Activated naive CD8-positive, alpha-beta T cell treated with anti-CD3 and anti-CD28 coated beads for 36 hours (primary cell): ENCODE data around the gene THSD4. TPM values are rescaled to one million over a fixed set of nuclear protein-coding genes. Genes with fewer than 3 reads are reported as not detected.
"Not testable (repeated sequence)": the region's sequence is repeated elsewhere in the genome, so short reads cannot be mapped to it uniquely, and the experiment has no call there.

ENCODE experiments used
- DNase-seq: peaks from one replicate; pipeline ENCODE4 v3.0.0; 2021
- H3K27ac Mint-ChIP-seq: one replicate; pipeline ENCODE4 v1.8.0; 2022; ENCODE audit warnings: mild to moderate bottlenecking, moderate library complexity, mixed read lengths
- H3K27me3 Mint-ChIP-seq: one replicate; pipeline ENCODE4 v1.8.0; 2022; ENCODE audit warnings: mild to moderate bottlenecking, mixed read lengths
- H3K36me3 Mint-ChIP-seq: one replicate; pipeline ENCODE4 v1.8.0; 2021; ENCODE audit warnings: mild to moderate bottlenecking, mixed read lengths
- H3K4me1 Mint-ChIP-seq: one replicate; pipeline ENCODE4 v1.8.0; 2021; ENCODE audit warnings: mixed read lengths
- H3K4me3 Mint-ChIP-seq: one replicate; pipeline ENCODE4 v1.8.0; 2022; ENCODE audit warnings: mild to moderate bottlenecking, moderate library complexity, mixed read lengths
- H3K9me3 Mint-ChIP-seq: one replicate; pipeline ENCODE4 v1.8.0; 2022; ENCODE audit warnings: mixed read lengths
- total RNA-seq, 2 experiments: library from RNA; stranded (reverse); gene quantifications; one replicate each; pipeline ENCODE4 v1.2.3, GENCODE V29; 2021

Gene THSD4
- total RNA-seq, 2 experiments from 2014 or later: not detected

DNA sequence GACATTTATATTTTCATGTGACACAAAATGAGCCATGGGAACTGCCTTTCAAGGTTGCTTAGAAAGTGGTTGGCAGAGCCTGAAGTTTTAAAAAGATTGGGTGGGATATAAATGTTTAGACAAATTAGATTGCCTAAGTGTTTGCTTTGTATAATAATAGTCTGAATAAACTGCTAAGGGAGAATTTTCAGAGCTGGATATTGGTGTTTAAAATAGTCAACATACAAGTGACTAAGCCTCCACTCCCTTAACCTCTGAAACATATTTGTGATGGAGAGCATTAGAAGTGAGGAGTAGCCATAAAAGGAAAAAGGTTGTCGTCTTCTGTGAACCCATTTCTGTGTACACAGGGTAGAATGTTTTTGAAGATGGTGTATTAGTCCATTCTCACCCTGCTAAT lies 201.6 kb downstream of the THSD4 start:
- DNase-seq: no peak
- Mint-ChIP-seq H3K27me3 (peaks cover 12% of the 10 kb centered on the region), H3K36me3 (peaks cover 2% of the 10 kb centered on the region), H3K4me3 (no peak overlapping the region), H3K4me1 (no peaks in the 10 kb centered on the region), H3K27ac (no peak overlapping the region), H3K9me3 (peaks cover 7% of the 10 kb centered on the region)

DNA sequence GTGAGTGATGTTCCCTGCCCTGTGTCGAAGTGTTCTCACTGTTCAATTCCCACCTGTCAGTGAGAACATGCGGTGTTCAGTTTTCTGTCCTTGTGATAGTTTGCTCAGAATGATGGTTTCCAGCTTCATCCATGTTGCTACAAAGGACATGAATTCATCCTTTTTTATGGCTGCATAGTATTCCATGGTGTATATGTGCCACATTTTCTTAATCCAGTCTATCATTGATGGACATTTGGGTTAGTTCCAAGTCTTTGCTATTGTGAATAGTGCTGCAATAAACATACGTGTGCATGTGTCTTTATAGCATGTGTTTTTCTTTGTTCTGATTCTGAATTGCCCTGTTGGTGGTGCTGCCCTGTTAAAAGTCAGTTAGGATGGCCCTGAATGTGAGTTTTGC lies 204.2 kb downstream of the THSD4 start:
- not testable (repeated sequence) for H3K9me3 Mint-ChIP-seq, H3K4me3 Mint-ChIP-seq, H3K27ac Mint-ChIP-seq, H3K4me1 Mint-ChIP-seq, DNase-seq, H3K36me3 Mint-ChIP-seq
- peaks cover 12% of the 10 kb centered on the region for H3K27me3 Mint-ChIP-seq

DNA sequence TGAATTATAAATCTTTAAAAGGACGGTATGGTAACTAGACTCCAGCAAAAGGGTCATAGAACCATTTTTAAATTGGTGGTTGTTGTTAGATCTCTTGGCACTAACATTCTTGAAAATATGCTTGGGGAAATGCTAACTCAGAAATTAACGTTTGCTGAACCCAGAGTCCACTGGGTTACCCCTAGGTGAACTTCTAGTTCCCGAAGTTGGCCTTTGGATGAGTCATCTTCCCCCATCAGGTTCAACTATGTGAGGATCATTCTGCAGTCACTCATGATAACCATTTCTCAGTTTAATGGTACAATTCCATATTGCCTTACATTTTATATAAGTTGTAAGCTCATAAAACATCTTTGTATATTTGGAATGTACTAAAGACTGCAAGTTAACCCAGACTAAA lies 204.7 kb downstream of the THSD4 start:
- peaks cover 2% of the 10 kb centered on the region for H3K36me3 Mint-ChIP-seq
- no peak overlapping the region for H3K27ac Mint-ChIP-seq
- H3K9me3 Mint-ChIP-seq: peaks cover 7% of the 10 kb centered on the region
- peaks cover 11% of the 10 kb centered on the region for H3K27me3 Mint-ChIP-seq
- no peak overlapping the region for H3K4me3 Mint-ChIP-seq
- DNase-seq: no peak
- no peaks in the 10 kb centered on the region for H3K4me1 Mint-ChIP-seq

DNA sequence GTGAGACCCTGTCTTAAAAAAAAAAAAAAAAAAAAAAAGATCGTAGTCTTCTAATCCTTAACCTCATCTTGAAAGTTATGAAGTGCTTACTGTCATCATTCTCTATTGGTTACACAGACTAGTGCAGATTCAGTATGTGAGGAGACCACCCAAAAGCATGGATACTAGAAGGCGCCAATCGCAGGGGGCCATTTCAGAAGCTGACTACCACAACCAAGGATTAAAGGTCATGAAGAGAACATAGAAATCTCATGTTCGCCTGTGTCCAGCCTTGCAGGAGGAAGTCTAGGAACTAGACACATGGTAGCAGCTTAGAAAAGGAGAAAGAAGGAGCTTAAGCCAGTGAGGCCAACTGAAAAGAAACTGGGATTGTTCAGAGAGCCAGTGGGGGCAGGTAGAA lies 207.8 kb downstream of the THSD4 start:
- Mint-ChIP-seq H3K4me3 (no peak overlapping the region), H3K9me3 (no peaks in the 10 kb centered on the region), H3K27me3 (peaks cover 5% of the 10 kb centered on the region), H3K36me3 (no peaks in the 10 kb centered on the region), H3K4me1 (no peaks in the 10 kb centered on the region), H3K27ac (no peak overlapping the region)
- DNase-seq: no peak

DNA sequence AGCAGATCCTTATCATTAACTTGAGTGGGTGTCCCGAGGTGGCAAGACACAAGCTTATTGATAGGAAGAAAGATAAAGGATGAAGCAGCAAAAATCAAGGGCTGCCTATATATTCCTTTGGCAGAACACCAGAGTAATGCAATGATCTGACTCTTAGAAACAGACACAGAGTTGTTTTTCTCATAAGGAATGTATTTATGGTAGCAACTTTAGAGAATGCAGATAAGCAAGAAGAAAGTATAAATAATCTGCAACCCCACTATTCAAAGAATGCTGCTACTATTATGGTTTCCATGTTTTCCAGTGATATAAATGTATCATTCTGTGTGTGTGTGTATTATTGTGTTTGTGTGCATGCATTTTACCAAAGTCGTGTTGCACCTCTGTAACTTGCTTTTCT lies 208.3 kb downstream of the THSD4 start:
- peaks cover 5% of the 10 kb centered on the region for H3K27me3 Mint-ChIP-seq
- H3K27ac Mint-ChIP-seq: no peak overlapping the region
- no peaks in the 10 kb centered on the region for H3K36me3 Mint-ChIP-seq
- H3K4me1 Mint-ChIP-seq: no peaks in the 10 kb centered on the region
- no peaks in the 10 kb centered on the region for H3K9me3 Mint-ChIP-seq
- no peak overlapping the region for H3K4me3 Mint-ChIP-seq
- DNase-seq: no peak

DNA sequence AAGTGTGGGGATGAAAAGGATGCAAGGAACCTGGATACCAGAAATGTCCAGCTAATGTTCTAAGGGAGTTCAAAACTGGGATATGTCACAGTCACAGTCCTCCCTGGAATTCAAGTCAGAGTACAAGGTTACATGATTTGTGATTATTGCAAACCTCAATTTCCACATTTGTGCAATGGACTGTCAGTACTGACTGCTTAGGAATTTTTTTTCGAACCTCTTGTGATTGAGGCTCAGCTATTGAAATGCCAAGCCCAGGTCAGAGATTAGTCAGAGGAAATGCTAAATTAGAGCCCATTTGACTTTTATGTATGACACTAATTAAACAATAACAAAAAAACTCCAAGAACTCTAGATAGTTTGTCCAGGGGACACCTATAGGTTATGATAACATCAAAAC lies 210.2 kb downstream of the THSD4 start:
- Mint-ChIP-seq H3K36me3 (no peaks in the 10 kb centered on the region), H3K27ac (no peak overlapping the region), H3K27me3 (no peaks in the 10 kb centered on the region), H3K4me3 (no peak overlapping the region), H3K4me1 (no peaks in the 10 kb centered on the region), H3K9me3 (no peaks in the 10 kb centered on the region)
- DNase-seq: no peak

DNA sequence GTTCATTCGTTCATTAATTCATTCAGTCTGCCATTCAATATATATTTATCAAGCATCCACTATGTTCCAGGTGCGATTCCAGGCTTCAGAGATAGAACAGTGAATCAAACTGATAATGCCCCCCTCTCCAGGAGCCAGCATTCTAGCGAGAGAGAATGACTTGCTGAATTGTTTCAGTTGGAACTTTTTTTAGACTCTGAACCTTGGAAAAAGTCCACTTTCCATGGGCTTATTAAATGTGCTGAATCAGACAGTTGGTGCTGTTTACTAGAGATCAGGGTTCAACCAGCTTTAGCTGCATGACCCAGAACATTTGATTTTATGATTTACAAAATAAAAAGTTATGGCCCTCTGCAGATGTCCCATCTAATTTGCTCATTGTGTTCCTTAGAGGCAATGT lies 213.2 kb downstream of the THSD4 start:
- H3K4me1 Mint-ChIP-seq: no peaks in the 10 kb centered on the region
- no peak overlapping the region for H3K27ac Mint-ChIP-seq
- H3K36me3 Mint-ChIP-seq: no peaks in the 10 kb centered on the region
- H3K9me3 Mint-ChIP-seq: no peaks in the 10 kb centered on the region
- no peak for DNase-seq
- no peak overlapping the region for H3K4me3 Mint-ChIP-seq
- no peaks in the 10 kb centered on the region for H3K27me3 Mint-ChIP-seq

DNA sequence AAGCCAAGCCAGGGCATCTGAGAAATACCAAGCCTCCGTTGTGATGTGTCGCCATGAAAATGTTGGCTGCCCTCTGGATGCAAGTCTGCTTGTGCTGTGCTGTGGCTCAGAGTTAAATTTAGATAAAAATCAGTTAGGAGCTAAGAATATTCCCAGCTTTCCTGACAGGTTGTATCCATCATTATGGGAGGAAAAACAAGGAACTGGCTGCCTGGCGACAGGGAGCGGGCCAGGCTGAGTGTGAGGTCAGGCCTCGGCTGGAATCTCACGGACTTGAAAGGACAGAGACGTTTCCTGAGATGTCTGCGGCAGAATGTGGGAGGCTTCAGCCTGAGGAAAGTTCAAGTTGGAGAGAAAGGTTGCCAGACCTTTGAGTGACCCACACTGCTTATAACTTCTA lies 213.8 kb downstream of the THSD4 start:
- H3K27ac Mint-ChIP-seq: no peak overlapping the region
- no peaks in the 10 kb centered on the region for H3K36me3 Mint-ChIP-seq
- H3K4me3 Mint-ChIP-seq: no peak overlapping the region
- H3K4me1 Mint-ChIP-seq: no peaks in the 10 kb centered on the region
- no peak for DNase-seq
- no peaks in the 10 kb centered on the region for H3K27me3 Mint-ChIP-seq
- H3K9me3 Mint-ChIP-seq: no peaks in the 10 kb centered on the region

DNA sequence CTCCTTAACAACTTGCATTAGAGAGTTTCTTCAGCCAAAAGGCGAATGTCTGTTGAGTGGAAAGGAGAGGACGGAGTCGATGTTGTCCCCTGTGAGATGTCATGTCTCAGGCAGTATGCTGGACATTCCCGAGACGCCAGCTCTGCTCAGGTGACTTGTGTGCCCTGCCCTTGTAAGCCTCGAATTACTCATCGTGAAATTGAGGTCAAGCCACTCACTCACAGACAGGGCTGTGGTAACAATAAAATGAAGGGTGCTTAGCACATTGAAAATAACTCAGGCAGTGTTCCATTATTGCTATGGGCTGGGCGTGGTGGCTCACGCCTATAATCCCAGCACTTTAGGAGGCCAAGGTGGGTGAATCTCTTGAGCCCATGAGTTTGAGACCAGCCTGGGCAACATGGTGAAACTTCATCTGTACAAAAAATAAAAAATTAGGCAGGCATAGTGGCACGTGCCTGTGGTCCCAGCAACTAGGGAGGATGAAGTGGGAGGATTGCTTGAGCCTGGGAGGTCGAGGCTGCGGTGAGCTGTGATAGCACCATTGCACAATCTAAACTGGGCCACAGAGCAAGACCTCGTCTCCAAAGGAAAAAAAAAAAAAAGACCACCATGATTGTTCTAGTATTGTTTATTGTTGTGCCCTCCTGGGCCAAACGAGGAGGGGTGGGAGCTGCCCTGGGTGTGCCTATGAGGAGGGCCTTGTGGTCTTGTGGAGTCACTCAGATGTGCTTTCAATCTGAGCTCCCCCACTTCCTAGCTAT lies 214.4 kb downstream of the THSD4 start:
- Mint-ChIP-seq H3K27me3 (no peaks in the 10 kb centered on the region), H3K4me3 (no peak overlapping the region), H3K36me3 (no peaks in the 10 kb centered on the region), H3K4me1 (no peaks in the 10 kb centered on the region), H3K9me3 (no peaks in the 10 kb centered on the region), H3K27ac (no peak overlapping the region)
- DNase-seq: no peak

DNA sequence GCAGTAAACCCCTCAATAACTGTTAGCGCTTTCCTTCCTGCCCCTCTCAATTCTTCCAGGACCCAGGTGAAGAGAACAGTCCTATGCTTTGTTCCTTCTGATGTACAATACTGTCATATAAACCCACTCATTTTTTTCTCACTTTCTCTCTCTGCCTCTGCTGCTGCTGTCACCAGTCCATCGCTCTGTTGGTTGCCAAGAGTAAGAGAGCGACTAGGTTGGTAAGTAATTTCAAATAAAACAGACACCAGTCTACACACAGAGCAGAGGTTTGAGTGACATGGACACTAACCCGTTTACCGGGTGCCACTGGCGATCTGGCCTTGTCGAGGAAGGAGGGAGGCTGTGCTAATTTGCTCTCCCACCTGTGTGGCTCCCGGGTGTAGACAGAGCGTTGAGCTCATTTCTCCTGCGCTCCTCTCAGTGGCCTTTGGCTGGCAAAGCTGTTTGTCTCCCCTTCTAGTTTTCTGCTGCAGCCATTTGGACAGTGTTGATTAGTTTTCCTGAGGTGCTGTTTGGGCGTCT lies 215.4 kb downstream of the THSD4 start:
- no peaks in the 10 kb centered on the region for H3K4me1 Mint-ChIP-seq
- H3K9me3 Mint-ChIP-seq: no peaks in the 10 kb centered on the region
- no peak overlapping the region for H3K27ac Mint-ChIP-seq
- no peaks in the 10 kb centered on the region for H3K27me3 Mint-ChIP-seq
- H3K36me3 Mint-ChIP-seq: no peaks in the 10 kb centered on the region
- H3K4me3 Mint-ChIP-seq: no peak overlapping the region
- DNase-seq: no peak

DNA sequence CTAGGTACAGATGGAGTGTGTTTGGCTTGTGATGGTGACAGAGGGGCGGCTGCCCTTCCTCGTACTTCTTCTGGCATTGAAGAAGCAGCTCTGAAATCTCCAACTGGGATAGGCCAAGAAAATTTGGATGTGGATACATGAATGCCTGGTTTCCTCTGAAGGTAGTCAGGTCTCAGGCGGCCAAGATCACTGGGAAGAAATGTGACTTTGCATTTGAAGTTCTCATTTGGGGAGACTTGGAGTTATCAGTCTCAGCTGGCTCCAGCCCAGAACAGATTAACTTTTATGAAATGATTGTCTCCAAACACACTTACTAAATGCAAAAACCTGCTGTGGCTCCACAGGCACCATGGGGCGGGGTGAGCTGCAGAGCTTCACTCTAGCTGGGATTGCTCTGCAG lies 215.9 kb downstream of the THSD4 start:
- Mint-ChIP-seq H3K4me3 (no peak overlapping the region), H3K36me3 (no peaks in the 10 kb centered on the region), H3K9me3 (no peaks in the 10 kb centered on the region), H3K27ac (no peak overlapping the region), H3K27me3 (no peaks in the 10 kb centered on the region), H3K4me1 (no peaks in the 10 kb centered on the region)
- DNase-seq: no peak

DNA sequence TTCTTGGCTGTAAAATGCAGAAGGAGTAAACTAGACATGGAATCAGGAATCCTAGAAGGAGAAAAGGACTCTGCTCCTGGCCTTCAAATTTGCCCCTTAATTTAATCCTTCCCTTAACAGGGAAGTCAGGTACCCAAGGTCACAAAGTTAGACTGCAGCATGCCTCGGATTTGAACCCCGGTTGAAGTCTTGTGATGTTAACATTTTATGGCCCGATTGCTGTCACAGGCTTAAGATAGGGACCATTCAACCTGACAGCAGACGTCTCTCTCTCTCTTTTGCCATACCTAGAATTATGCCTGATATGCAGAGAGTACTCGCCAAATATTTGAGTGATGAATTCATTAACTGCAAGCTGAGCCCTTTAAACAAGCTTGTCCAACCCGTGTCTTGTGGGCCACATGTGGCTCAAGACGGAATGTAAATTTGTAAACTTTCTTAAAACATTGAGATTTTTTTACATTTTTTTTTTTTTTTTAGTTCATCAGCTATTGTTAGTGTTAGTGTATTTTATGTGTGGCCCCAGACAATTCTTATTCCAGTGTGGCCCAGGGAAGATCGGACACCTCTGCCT lies 217.2 kb downstream of the THSD4 start:
- Mint-ChIP-seq H3K4me1 (no peaks in the 10 kb centered on the region), H3K4me3 (no peak overlapping the region), H3K27me3 (no peaks in the 10 kb centered on the region), H3K27ac (no peak overlapping the region), H3K36me3 (no peaks in the 10 kb centered on the region), H3K9me3 (no peaks in the 10 kb centered on the region)
- DNase-seq: no peak

DNA sequence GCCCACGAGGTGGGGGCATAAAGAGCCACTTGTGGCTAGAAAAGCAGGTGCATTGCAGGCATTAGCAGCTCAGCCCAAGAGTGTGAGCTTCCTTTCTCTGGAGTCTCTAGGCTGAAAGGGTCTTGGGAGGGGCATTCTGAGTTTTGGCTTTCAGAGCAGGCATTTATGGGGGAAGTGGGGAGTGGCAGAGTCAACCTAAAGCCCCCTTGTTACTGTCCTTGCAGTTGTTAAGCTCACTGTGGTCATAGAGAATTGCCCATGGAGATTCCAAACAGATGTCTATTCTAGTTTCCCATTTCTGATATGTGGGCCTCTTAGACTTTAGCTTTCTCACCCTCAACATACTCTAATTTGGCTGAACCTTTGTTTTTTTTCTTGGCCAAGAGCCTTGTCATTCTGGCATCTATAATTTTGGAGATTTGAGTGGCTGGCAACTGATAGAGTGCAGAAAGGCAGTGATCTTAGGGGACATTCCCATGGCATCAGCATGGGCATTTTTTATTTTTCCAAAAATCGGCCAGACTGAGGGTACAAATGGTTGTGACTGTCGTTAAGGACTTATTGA lies 217.9 kb downstream of the THSD4 start:
- no peak for DNase-seq
- H3K27ac Mint-ChIP-seq: no peak overlapping the region
- no peaks in the 10 kb centered on the region for H3K27me3 Mint-ChIP-seq
- no peak overlapping the region for H3K4me3 Mint-ChIP-seq
- no peaks in the 10 kb centered on the region for H3K4me1 Mint-ChIP-seq
- H3K36me3 Mint-ChIP-seq: no peaks in the 10 kb centered on the region
- H3K9me3 Mint-ChIP-seq: no peaks in the 10 kb centered on the region

DNA sequence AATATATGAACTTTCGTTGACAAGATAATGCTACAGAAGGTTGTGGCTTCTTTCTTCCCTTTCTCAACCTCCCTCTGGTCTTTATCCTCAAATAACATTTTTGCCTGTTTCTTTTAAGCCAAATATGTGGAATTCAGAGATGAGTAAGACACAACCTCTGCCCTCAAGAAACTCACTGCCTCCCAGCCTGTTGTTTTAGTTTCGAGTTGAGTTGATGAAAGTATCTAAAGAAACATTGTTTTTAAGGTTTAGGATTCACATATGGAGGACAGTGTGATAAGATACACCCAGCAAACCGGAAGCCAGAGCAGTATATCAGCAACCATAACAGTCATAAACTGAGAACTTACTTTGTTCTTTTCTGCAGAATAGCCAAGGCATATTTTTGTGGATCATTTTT lies 218.6 kb downstream of the THSD4 start:
- Mint-ChIP-seq H3K4me1 (no peaks in the 10 kb centered on the region), H3K27me3 (no peaks in the 10 kb centered on the region), H3K9me3 (no peaks in the 10 kb centered on the region), H3K27ac (no peak overlapping the region), H3K4me3 (no peak overlapping the region), H3K36me3 (no peaks in the 10 kb centered on the region)
- no peak for DNase-seq

DNA sequence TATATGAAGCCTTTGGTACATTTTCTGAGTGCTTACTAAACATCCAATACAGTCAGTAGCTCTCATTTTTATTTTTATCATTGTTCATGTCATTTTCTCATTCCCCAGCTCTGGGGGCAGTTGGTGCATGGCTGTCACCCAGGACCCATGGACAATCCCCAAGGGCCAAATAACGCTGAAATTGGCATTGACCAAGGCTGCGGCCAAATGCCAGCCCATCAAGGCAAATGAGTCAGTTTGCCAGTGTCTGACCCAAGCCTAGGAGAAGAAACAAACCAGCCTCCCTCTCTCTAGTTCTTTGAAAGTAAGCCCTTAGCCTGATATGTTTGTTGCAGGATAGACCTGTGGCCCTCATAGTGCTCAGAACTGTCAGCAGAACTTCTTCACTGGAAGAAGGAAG lies 219.2 kb downstream of the THSD4 start:
- Mint-ChIP-seq H3K4me1 (no peaks in the 10 kb centered on the region), H3K27me3 (no peaks in the 10 kb centered on the region), H3K36me3 (no peaks in the 10 kb centered on the region), H3K4me3 (no peak overlapping the region), H3K9me3 (no peaks in the 10 kb centered on the region), H3K27ac (no peak overlapping the region)
- DNase-seq: no peak

DNA sequence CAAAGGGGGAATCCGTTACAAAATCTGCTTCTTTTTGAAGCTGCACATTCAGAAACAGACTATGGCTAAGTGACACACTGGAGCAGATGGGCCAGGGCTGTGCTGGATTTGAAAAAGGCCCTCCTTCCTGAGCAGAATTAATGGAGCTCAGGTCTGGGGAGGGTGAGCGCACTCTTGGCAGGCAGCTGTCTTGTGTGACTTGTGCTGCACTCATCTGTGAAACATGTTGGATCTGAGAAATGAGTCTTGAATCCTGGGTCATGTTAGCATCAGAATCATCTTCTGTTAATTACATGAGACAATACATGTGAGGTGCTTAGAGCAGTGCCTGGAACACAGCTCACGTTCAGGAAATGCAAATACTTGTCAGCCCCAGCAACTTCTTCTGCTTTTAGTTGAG lies 219.6 kb downstream of the THSD4 start:
- H3K36me3 Mint-ChIP-seq: no peaks in the 10 kb centered on the region
- no peaks in the 10 kb centered on the region for H3K9me3 Mint-ChIP-seq
- no peaks in the 10 kb centered on the region for H3K27me3 Mint-ChIP-seq

More for the DNA sequence above, 219.6 kb downstream of the THSD4 start:
- Mint-ChIP-seq H3K4me3 (no peak overlapping the region), H3K4me1 (no peaks in the 10 kb centered on the region), H3K27ac (no peak overlapping the region)
- DNase-seq: no peak
